H9 (cell line): Measurements from ENCODE around the gene DISC1. TPM values are rescaled to one million over a fixed set of nuclear protein-coding genes. Genes with fewer than 3 reads are reported as not detected.

Source experiments
- DNase-seq: peaks from one replicate; pipeline ENCODE4 v3.0.0-alpha.2; 2017
- H2AFZ ChIP-seq: one replicate; pipeline ENCODE4 v1.6.1; 2013; ENCODE audit warnings: mild to moderate bottlenecking, low read length, control low read depth, moderate library complexity
- H2AK5ac ChIP-seq: 2 replicates; pipeline ENCODE4 v1.6.1; 2013; ENCODE audit warnings: low read length, control low read depth, mixed read lengths; ENCODE audit not compliant: insufficient read length
- H2BK120ac ChIP-seq: one replicate; pipeline ENCODE4 v1.6.1; 2013; ENCODE audit warnings: low read depth, mild to moderate bottlenecking, low read length, control low read depth, inconsistent platforms; ENCODE audit not compliant: poor library complexity, severe bottlenecking
- H2BK12ac ChIP-seq: 2 replicates; pipeline ENCODE4 v1.6.1; 2013; ENCODE audit warnings: low read length, control low read depth, mixed read lengths, low read depth; ENCODE audit not compliant: insufficient read length
- H2BK15ac ChIP-seq: 2 replicates; pipeline ENCODE4 v1.6.1; 2013; ENCODE audit warnings: low read depth, low read length, control low read depth
- H2BK20ac ChIP-seq: one replicate; pipeline ENCODE4 v1.6.1; 2013; ENCODE audit warnings: low read depth, mild to moderate bottlenecking, low read length, control low read depth, inconsistent platforms; ENCODE audit not compliant: poor library complexity, severe bottlenecking
- H2BK5ac ChIP-seq: 2 replicates; pipeline ENCODE4 v1.6.1; 2013; ENCODE audit warnings: low read length, control low read depth, mixed read lengths; ENCODE audit not compliant: insufficient read length
- H3K14ac ChIP-seq: 2 replicates; pipeline ENCODE4 v1.6.1; 2013; ENCODE audit warnings: low read length, control low read depth; ENCODE audit not compliant: insufficient read depth
- H3K18ac ChIP-seq: 2 replicates; pipeline ENCODE4 v1.6.1; 2013; ENCODE audit warnings: low read depth, mild to moderate bottlenecking, mixed read lengths, low read length, control low read depth; ENCODE audit not compliant: insufficient read length
- H3K23ac ChIP-seq: 2 replicates; pipeline ENCODE4 v1.6.1; 2013; ENCODE audit warnings: low read length, control low read depth, mixed read lengths, low read depth; ENCODE audit not compliant: insufficient read length
- H3K23me2 ChIP-seq: 2 replicates; pipeline ENCODE4 v1.6.1; 2013; ENCODE audit warnings: low read depth, mild to moderate bottlenecking, mixed read lengths, low read length, control low read depth; ENCODE audit not compliant: insufficient read length, poor library complexity, severe bottlenecking
- H3K27ac ChIP-seq: 2 replicates; pipeline ENCODE4 v1.5.1; 2013; ENCODE audit warnings: low read length, control low read depth, mixed read lengths, low read depth; ENCODE audit not compliant: insufficient read length
- H3K27me3 ChIP-seq: 2 replicates; pipeline ENCODE4 v1.6.1; 2013; ENCODE audit warnings: low read length, control low read depth, inconsistent platforms; ENCODE audit not compliant: insufficient read depth
- H3K4ac ChIP-seq: 2 replicates; pipeline ENCODE4 v1.6.1; 2013; ENCODE audit warnings: low read depth, mild to moderate bottlenecking, control low read depth, inconsistent platforms, low read length, moderate library complexity
- H3K4me1 ChIP-seq: 2 replicates; pipeline ENCODE4 v1.6.1; 2013; ENCODE audit warnings: low read length, control low read depth, inconsistent platforms; ENCODE audit not compliant: insufficient read depth
- H3K4me2 ChIP-seq: 2 replicates; pipeline ENCODE4 v1.6.1; 2013; ENCODE audit warnings: low read length, control low read depth, mixed read lengths; ENCODE audit not compliant: insufficient read length, insufficient read depth
- H3K56ac ChIP-seq: 2 replicates; pipeline ENCODE4 v1.6.1; 2013; ENCODE audit warnings: low read depth, mild to moderate bottlenecking, mixed read lengths, low read length, control low read depth; ENCODE audit not compliant: insufficient read length
- H3K79me1 ChIP-seq: 2 replicates; pipeline ENCODE4 v1.6.1; 2013; ENCODE audit warnings: low read depth, mild to moderate bottlenecking, moderate library complexity, low read length, control low read depth, inconsistent platforms; ENCODE audit not compliant: insufficient read depth, poor library complexity, severe bottlenecking
- H3K79me2 ChIP-seq: 2 replicates; pipeline ENCODE4 v1.6.1; 2013; ENCODE audit warnings: low read length, control low read depth, inconsistent platforms; ENCODE audit not compliant: insufficient read depth
- H3K9ac ChIP-seq: 2 replicates; pipeline ENCODE4 v1.6.1; 2013; ENCODE audit warnings: low read length, control low read depth, mixed read lengths; ENCODE audit not compliant: insufficient read length; ENCODE audit errors: extremely low read depth
- H3K9me3 ChIP-seq: one replicate; pipeline ENCODE4 v1.6.1; 2013; ENCODE audit warnings: low read depth, low read length, inconsistent platforms; ENCODE audit not compliant: control insufficient read depth
- H3T11ph ChIP-seq: one replicate; pipeline ENCODE4 v1.6.1; 2013; ENCODE audit warnings: mild to moderate bottlenecking, low read length, control low read depth, inconsistent platforms
- H4K20me1 ChIP-seq: one replicate; pipeline ENCODE4 v1.6.1; 2013; ENCODE audit not compliant: control insufficient read depth, insufficient read length, insufficient read depth
- H4K5ac ChIP-seq: 2 replicates; pipeline ENCODE4 v1.6.1; 2013; ENCODE audit warnings: low read depth, mild to moderate bottlenecking, mixed read lengths, low read length, control low read depth; ENCODE audit not compliant: insufficient read length
- H4K8ac ChIP-seq: replicated peaks from 2 replicates; pipeline ENCODE4 v1.6.1; 2013; ENCODE audit warnings: low read length, control low read depth, mixed read lengths, low read depth; ENCODE audit not compliant: insufficient read length
- H4K91ac ChIP-seq: 2 replicates; pipeline ENCODE4 v1.6.1; 2013; ENCODE audit warnings: low read depth, mild to moderate bottlenecking, moderate library complexity, mixed read lengths, low read length, control low read depth; ENCODE audit not compliant: insufficient read length
- H3K27ac Mint-ChIP-seq, 3 experiments: 2 replicates in 2 of 3; 3 replicates in 1 of 3; pipeline ENCODE4 v1.8.0; 2020 to 2021; ENCODE audit warnings: mixed read lengths in 3 of 3, mild to moderate bottlenecking in 1 of 3, moderate library complexity in 1 of 3
- H3K27me3 Mint-ChIP-seq: 2 replicates; pipeline ENCODE4 v1.8.0; 2021; ENCODE audit warnings: low read depth, mild to moderate bottlenecking, moderate library complexity, mixed read lengths
- H3K36me3 Mint-ChIP-seq, 3 experiments: 2 replicates in 2 of 3; 3 replicates in 1 of 3; pipeline ENCODE4 v1.8.0; 2020 to 2021; ENCODE audit warnings: low read depth in 3 of 3, mixed read lengths in 3 of 3; ENCODE audit not compliant: insufficient read depth in 1 of 3
- H3K4me1 Mint-ChIP-seq, 2 experiments: 2 replicates each; pipeline ENCODE4 v1.8.0; 2020; ENCODE audit warnings: mixed read lengths in 2 of 2
- H3K4me3 Mint-ChIP-seq, 2 experiments: 2 replicates in 1 of 2; 3 replicates in 1 of 2; pipeline ENCODE4 v1.8.0; 2020 to 2021; ENCODE audit warnings: mild to moderate bottlenecking in 2 of 2, mixed read lengths in 2 of 2, moderate library complexity in 1 of 2
- H3K9me3 Mint-ChIP-seq, 2 experiments: 2 replicates in 1 of 2; 3 replicates in 1 of 2; pipeline ENCODE4 v1.8.0; 2020; ENCODE audit warnings: mild to moderate bottlenecking in 2 of 2, mixed read lengths in 2 of 2, moderate library complexity in 1 of 2
- CTCF ChIP-seq: fragments of 200-600 bp; sonication (generic); conservative IDR thresholded peaks from 3 replicates; pipeline ENCODE4 v1.8.0; 2021; ENCODE audit warnings: antibody characterized with exemption, mild to moderate bottlenecking
- WGBS: extraction: QIAGEN DNeasy Blood & Tissue Kit; methylation state at CpG from one replicate; pipeline ENCODE4 v1.1.7; 2013; ENCODE audit warnings: missing lambda C conversion rate, low lambda C conversion rate, mixed read lengths; ENCODE audit not compliant: insufficient read length; ENCODE audit errors: extremely low coverage; 5-methylcytosine and 5-hydroxymethylcytosine counted together
- total RNA-seq: library from RNA; stranded (reverse); gene quantifications from 2 replicates; pipeline ENCODE4 v1.2.1, GENCODE V29; 2021

The DISC1 gene
- total RNA-seq, 1 experiment from 2014 or later, result 2.5 TPM

- Histone ChIP-seq H3K79me2 (no peaks in the 10 kb centered on the region), H3K18ac (no peak overlapping the region), H3K23me2 (no peaks in the 10 kb centered on the region), H3K4me1 (no peaks in the 10 kb centered on the region), H2BK15ac (no peak overlapping the region), H2BK12ac (no peak overlapping the region), H3K4ac (no peak overlapping the region), H3K56ac (no peak overlapping the region), H3K27ac (no peak overlapping the region), H3K9me3 (no peaks in the 10 kb centered on the region), H4K20me1 (no peaks in the 10 kb centered on the region), H4K8ac (no peak overlapping the region), H3K14ac (no peak overlapping the region), H3K23ac (no peak overlapping the region), H3K27me3 (no peaks in the 10 kb centered on the region), H3K79me1 (no peaks in the 10 kb centered on the region), H2AFZ (no peak overlapping the region), H3K9ac (no peak overlapping the region), H4K5ac (no peak overlapping the region), H2BK20ac (no peak overlapping the region), H4K91ac (no peak overlapping the region), H3T11ph (no peak overlapping the region), H2BK5ac (no peak overlapping the region), H3K4me2 (no peak overlapping the region), H2BK120ac (no peak overlapping the region), H2AK5ac (no peak overlapping the region)
- Mint-ChIP-seq H3K4me3 (no peak overlapping the region), H3K27ac (peak overlapping the region in 1 of 3 experiments; percentile 58; a peak in 1 of 7 replicates), H3K27me3 (peaks cover 27% of the 10 kb centered on the region), H3K36me3 (no peaks in the 10 kb centered on the region), H3K4me1 (peaks cover 19 to 20% of the 10 kb centered on the region in 2 experiments), H3K9me3 (no peaks in the 10 kb centered on the region)
- DNase-seq, result no peak
- no CpG with 5 or more reads among the region's 4 CpGs for WGBS
- TF ChIP-seq CTCF, result no peak
These were observed 230.3 kb downstream of the DISC1 start for GRCh38 chr1:231856894-231857293.
